ENCODE measurements around the gene R3HDM1. TPM values are rescaled to one million over a fixed set of nuclear protein-coding genes. Genes with fewer than 3 reads are reported as not detected.
A peak's percentile ranks its signal among the peaks of the same experiment; 100 is the strongest.
"Not testable (repeated sequence)": the region's sequence is repeated elsewhere in the genome, so short reads cannot be mapped to it uniquely, and the experiment has no call there.

Gene R3HDM1
- total RNA-seq, 1 experiment from 2014 or later: 10.8 TPM

DNA sequence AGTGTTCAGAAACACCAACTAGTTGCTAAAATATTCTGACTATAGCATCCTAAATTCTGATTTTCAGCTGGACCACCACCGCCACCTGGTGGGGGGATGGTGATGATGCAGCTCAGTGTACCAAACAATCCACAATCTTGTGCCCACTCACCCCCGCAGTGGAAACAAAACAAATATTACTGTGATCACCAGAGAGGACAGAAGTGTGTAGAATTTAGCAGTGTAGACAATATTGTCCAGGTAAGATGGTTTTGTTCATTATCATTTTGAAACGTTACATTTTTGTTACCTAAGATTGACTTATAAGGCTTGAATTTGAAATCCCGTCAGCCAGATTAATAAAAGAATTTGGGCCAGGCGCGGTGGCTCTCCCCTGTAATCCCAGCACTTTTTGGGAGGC, 178.7 kb downstream of the R3HDM1 start:
- peak; percentile 33 for DNase-seq (ENCODE audit: low spot score)

DNA sequence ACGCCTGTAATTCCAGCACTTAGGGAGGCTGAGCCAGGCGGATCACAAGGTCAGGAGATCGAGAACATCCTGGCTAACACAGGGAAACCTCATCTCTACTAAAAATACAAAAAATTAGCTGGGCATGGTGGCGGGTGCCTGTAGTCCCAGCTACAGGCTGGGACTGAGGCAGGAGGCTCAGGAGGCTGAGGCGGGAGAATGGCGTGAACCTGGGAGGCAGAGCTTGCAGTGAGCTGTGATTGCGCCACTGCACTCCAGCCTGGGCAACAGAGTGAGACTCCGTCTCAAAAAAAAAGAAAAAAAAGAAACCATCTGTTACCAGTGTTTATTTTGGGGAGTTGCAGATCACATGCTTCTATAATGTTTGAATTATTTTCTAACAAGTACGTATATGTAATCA, 183.8 kb downstream of the R3HDM1 start:
- not testable (repeated sequence) for DNase-seq (ENCODE audit: low spot score)

DNA sequence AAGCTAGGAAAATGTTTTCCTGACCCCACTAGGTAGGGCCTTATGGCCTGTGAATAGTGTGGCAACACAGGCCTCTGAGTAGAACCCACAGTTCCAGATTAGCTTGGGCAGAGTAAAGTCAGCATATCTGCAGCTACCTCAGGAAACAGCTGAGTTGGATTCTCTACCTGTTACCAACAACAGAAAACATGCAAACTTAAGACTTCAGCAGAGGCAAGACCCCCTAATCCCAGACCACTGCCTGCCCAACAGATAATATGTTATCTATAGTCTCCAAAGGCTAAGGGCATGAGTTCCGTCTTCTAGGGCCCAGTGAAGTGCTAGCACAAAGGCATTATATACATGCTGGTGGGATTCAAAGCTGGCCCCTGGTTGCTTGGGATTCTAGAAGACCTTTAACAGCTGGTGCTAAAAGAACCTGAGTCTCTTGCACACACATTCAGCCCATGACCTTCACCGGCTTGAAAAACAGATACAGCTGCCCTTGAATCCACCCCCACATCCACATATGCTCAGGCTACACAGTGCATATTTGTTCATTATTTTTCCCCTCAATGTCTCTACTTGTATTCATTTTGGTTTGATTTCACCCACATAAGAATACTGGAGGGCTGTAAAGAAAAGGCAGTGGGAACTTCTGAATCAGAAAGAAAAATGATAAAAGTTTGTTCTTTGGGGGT, 196.9 kb downstream of the R3HDM1 start:
- DNase-seq (ENCODE audit: low spot score): no peak

DNA sequence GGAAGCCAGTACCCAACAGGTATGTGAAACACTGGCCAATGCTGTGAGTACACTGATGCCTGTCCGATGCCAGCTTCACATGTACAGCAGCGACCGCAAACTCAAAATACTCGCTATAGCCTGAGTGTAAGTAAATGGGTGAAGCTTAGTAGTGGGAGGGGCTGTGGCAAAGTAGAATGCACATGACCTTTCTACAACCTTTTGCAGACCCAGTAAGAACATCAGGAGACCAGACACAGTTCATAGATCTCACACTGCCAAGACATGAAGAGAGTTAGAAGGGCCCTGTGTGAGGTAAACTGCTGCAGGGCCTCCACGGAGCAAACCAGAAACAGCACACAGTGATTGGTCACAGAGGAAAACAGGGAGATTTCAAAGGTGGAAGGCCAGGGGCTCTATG, 201.3 kb downstream of the R3HDM1 start:
- no peak for DNase-seq (ENCODE audit: low spot score)

DNA sequence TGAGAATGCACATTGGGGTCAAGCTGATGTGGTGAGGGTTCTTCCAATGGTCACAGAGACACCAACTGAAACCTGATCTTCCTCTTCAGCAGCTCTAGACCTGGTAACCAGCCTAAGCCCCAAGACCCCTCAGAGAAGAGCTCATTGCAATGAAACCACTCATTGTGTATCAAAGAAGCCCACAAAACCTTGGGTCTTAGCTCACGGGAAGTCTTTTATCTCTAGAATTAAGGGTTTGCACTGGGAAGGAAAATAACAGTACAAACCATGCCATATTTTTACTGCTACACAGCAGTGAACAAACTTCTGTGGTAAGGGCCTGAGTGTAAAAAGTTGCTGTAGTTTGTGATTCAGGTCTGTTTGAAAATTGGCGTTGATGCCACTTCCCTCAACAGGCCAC, 201.8 kb downstream of the R3HDM1 start:
- no peak for DNase-seq (ENCODE audit: low spot score)

DNA sequence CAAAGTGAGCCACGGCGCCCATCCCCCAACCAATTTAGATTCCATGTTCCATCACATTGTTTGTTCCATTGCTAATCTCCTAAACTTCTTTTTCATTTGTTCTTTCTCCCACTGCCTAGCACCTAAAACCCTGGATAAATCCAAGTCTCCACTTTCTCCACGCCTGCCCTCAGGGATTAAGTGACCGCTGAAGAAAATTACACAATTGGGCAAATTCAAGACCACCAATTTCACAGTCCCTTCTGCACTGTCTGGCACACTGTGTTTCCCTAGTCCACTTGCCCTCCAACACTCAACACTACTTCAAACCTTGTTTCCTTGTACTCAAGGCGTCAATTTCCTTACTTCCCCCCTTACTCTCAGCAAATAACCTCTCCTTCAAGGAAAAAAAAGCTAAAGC, 205.3 kb downstream of the R3HDM1 start:
- DNase-seq (ENCODE audit: low spot score): no peak

DNA sequence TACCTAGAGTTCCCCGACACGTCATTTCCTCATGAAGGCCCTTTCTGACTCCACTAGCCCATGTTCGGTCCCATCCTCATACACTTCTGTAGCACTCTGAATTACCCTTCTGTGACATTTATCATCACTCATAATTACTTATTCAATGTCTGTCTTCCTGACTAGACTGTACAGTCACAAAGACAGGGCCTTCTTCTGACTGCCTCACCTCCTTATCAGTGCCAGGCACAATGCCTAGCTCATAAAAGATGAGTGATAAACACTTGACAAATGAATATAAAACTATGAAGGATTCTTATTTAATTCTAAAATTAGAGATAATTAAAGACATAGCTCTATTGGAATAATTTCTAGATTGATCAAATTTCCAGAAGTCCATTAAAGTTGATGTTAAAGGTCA, 208.9 kb downstream of the R3HDM1 start:
- no peak for DNase-seq (ENCODE audit: low spot score)

DNA sequence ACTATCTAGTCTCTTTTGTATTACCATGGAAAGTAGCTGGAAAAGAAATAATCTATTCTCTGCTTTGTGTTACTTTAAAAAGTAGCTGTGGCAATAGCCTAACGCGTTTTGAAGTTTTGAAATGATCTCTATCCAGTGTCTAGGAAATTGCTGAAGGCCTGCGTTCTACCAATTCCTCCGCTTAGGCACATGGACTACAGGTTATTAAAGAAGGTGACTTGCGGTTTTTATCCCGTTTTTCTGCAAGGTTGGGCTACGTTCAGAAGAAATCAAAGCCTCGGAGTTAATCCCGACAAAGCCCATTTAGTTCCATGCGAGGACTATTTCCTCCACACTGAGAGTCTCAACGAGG, 209.7 kb downstream of the R3HDM1 start:
- no peak for DNase-seq (ENCODE audit: low spot score)

DNA sequence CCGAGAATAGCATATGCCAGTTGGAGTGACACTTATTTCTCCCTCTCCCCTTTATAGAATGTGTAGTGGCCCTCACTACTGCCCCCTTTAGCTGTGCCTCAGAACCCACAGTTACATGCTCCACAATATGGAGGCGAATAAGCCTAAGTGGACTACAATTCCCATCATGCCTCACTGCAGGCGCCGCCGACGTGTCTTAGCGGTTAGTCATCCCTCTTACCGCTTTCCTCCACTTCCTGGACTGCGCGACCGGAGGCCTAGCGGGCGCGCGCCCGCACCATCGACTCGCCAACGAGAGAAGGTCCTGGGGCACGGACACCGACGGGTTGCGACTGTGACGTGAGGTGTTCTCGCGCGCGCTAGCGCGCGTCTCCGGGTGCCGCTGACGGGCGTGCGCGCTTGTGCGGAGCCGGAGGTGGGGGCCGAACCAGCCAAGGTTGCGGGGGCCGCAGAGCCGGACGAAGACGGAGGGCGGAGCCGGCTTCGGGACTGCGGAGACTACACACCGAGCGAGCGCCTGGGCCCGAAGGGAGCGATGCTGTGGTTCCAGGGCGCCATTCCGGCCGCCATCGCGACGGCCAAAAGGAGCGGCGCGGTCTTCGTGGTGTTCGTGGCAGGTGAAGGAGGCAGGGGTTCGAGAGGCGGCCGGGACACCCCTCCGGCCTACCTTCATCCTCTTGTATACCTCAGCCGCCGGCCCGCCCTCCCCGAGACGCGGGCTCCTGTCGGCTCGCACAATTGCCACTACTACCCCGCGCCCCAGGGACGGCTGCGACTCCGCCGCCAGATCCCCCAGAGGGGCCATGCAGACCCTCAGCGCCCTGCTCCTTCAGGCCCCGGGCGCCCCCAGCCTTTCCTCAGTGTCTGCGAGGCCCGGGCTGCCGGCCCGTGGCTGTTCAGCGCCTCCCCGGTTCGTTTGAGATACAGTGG, 210.4 kb downstream of the R3HDM1 start, which contains the start of gene UBXN4:
UBXN4 (plus strand) TSS at position 461 of the 930 bp plus-strand sequence; CDS start at position 536, 75 bp downstream.
- peak; percentile 98 for DNase-seq (ENCODE audit: low spot score)

DNA sequence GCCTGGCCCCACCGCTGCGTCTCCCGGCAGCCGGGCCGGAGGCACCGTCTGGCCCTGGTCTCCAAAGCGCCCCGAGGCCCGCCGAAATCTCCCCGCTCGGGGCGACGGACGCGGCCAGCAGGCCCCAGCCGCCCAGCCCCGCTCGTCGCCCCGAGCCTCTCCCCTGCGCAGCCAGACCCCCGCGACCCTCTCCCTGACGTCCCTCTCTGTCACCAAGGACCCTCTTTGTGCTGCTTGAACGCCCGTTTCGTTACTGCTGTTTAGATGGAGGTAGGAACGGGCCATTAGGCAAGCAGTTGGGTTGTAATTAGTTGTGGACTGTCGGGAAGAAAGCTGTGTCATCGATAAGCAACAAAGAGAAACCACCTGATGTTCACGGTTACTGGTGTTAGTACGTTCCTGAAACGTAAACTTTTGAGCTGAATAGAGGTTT, 211.1 kb downstream of the R3HDM1 start:
- peak; percentile 59 for DNase-seq (ENCODE audit: low spot score)

DNA sequence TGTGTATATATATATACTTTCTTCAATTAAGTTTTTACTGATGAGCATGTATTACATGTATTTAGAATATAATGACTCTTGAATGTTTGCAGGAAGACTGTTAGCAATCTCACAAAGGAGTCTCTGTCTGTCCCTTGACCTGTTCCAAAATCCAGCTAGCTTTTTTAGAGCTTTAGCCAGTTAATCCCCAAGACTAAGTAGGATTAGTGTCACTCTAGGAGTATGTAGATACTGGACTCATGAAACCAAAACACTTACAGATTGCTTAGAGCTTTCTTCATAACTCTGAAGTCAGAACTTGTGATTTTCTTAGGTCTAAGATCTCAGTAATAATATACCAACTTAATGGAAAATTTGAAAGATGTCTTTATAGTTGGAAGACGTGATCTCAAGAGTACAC, 212.6 kb downstream of the R3HDM1 start:
- no peak for DNase-seq (ENCODE audit: low spot score)

DNA sequence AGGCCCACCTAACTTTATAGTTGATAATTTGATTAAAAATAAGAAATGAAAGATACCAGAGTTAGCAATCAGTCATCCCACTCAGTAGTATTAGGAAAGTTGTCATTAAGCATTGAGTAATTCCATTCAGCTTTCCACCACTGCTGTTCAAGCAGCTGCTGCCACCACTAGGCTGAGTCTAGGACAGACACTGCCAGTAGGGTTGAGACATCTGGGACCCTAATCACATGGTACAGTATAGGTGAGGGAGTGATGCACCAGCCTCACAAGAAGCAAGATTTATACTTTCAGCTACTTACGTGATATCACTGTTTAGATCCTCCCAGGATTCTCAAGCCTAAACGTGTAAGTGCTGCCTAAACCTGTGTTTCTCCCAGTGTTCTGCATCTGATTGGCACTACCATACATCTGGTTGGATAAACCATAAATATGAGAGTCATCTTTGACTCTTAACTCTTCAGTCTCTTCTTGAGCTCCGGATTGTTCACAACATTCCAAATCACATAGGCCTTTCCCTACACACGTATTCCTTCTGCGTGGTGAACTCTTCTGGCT, 213.6 kb downstream of the R3HDM1 start:
- DNase-seq (ENCODE audit: low spot score): peak; percentile 37

DNA sequence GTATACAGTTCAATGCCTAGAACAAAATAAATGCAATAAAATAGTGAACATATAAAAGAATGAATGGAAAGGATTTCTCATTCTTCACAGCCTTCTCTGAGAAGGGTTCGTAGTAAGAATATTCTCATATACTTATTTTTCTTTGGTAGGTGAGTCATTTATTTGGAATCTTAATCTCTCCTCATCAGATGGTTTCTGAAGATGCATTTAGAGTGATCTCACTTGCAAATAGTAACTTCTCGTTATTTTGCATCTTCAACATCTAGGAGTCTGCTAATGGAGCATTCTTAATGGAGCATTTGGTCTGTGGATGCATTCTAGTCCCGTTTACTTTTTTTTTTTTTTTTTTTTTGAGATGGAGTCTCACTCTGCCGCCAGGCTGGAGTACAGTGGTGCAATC, 214.3 kb downstream of the R3HDM1 start:
- peak; percentile 78 for DNase-seq (ENCODE audit: low spot score)

DNA sequence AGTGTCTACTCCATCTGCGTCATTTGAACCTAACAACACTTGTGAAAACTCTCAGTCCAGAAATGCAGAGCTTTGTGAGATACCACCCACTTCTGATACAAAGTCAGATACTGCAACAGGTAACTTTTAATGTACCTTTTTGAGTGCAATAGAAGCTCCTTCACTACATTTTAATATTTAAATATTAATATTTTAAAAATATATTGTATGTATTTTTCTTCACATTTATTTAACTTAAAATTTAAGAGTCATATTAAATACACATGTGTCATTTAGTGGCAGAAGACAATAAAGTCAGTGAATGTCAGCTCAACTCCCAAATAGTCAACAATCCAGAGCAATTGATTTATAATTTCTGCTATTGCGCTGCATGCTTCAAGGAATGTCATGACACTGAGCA, 224.3 kb downstream of the R3HDM1 start:
- no peak for DNase-seq (ENCODE audit: low spot score)

DNA sequence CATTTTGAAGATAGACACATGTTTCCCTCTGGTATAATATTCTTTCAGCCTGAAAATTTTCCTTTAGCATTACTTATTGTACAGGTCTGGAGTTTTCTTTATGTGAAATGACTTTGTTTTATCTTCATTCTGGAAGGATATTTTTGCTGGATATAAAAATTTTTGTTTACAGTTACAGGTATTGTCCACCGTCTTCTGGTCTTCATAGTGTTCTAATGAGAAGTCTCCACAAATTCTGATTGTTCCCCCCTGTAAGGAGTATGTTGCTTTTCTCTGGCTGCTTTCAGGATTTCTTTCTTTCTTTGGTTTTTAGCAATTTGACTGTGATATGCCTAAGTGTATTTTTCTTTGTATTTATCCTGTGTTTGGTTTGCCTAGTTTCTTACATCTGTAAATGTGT, 225.4 kb downstream of the R3HDM1 start:
- DNase-seq (ENCODE audit: low spot score): no peak

DNA sequence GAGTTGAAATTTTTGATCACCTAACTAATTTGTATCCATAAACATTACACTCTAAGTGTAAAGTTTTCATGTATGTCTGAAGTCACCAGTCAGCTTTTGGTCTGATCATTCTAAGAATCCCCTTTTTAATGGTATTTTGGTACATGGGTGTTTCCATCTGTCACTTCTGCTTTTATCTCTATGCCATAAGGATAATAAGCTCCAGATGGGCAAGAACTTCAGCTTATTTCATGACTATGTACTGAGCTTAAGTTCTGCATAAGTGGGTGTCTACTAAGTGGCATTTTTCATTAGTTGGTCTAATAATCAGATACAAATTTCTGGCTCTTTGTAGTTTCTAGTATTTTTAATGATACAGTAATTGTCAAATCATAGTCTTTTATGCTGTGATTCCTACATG, 230.7 kb downstream of the R3HDM1 start:
- no peak for DNase-seq (ENCODE audit: low spot score)

DNA sequence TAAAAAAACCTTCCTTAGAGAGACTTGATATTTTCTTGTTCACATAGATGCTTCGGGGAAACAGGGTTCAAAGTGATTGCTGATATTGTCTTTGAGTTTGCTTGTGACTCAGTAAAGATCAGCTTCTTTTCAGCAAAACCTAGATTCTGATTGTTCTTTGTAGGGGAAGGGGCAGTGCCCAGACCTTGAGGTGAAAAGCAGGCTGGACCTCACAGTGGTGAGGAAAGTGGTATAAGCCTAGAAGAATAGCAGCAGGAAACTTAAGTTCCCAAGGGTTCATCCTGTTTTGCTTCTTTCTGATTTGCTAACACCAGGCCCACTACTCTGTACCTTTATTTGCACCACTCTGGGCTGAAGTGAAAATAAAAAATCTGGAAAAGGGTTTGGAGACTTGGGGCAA, 231.2 kb downstream of the R3HDM1 start:
- no peak for DNase-seq (ENCODE audit: low spot score)

DNA sequence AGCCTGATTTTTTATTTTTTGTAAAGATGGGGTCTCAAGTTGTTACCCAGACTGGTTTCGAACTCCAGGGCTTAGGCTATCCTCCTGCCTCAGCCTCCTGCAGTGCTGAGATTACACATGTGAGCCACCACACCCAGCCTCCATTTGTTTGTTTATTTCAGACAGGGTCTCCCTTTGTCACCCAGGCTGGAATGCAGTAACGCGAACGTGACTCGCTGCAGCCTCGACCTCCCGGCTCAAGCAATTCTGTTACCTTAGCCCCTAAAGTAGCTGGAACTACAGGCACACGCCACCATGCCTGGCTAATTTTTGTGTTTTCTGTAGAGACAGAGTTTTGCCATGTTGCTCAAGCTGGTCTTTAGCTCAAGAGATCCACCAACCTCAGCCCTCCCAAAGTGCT, 237.6 kb downstream of the R3HDM1 start:
- DNase-seq (ENCODE audit: low spot score): no peak

DNA sequence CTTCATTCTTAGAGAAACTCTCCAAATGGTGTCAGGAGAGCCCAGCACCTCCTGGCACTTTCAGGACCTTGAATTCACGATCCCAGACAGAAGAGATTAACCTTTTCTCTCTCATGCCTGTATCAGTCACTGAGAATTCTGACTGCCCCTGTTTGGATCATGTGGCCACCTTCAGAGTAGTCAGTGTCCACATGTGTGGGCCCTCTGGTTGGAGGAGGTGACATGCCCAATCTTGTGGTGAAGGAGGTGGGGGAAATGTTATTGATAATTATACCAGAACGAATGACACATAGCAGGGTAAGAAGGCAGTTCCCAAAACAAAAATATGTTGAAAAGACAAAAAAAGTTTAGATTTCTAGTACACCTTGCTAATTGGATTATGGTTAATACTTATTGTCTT, 242.0 kb downstream of the R3HDM1 start:
- DNase-seq (ENCODE audit: low spot score): no peak

DNA sequence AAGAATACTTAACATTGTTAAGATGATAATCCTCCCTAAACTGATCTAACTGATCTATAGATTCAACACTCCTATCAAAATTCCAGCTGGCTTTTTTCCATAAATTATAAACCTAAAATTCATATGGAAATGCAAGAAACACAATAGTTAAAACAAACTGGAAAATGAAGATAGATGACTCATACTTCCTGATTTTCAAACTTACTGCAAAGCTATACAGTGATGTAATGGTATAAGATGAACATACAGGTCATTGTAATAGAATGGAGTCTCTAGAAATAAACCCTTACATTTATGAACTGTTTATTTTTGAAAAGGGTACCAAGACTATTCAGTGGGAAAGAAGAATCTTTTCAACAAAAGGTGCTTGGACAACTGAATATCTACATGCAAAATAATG, 242.6 kb downstream of the R3HDM1 start:
- no peak for DNase-seq (ENCODE audit: low spot score)
